SHP77 treated with DMSO at 0.1 percent for 48 hours (cell line): ENCODE measurements around the gene RAPGEF3.

Source experiments
- DNase-seq: peaks from one replicate; lab custom pipeline; 2025; lab: John Stamatoyannopoulos, UW

The RAPGEF3 gene

DNA sequence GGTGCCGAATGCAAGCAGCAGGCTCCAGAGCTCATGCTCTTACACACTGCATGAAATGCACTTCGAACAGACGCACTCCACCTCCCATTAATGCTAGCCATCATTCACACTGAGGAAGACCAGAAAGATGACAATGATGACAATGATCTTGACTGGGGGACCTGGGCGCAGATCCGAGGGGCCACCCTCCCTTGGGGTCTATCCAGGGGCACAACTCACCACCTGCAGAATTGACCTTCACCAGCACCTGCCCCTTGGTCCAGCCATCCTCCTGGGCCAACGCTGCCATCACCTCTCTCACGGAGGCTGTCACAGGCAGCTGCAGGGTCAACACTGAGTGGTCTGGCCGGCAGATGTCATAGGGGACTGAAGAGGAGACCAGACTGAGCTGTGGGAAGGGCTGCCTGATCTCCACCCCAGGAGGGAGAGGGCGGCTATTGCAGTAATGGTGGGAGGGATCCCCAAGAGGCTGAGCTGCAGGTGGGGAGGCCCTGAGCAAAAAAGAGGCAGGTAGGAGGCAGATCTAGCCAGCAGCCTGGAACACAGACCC is 15.3 kb downstream of the RAPGEF3 start:
- DNase-seq = no peak

DNA sequence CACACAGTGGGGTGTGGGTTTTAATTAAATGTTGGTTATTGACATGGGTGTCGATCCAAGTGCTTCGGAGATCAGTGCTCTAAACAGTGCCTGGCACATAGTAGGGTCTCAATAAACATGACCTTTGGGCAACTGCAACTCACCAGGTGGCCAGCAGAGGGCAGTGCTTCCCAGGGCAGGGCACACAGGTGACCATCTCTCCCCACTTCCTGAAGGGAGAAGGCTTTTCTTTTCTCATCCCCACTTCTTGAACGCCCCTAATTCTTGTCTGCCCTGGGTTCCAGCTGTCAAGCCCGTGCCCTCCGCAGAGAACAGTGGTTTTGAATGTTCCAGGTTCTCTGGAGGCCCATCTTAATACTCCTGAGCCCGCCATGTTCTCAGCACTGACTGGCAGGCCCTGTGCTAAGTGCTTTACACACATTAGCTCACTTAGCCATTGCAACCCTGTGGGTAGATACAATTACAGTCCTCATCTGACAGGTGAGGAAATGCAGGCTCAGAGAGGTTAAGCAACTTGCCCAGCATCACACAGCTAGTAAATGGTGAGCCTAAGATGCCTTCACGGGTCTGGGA is 16.3 kb downstream of the RAPGEF3 start:
- peak; percentile 37 for DNase-seq

DNA sequence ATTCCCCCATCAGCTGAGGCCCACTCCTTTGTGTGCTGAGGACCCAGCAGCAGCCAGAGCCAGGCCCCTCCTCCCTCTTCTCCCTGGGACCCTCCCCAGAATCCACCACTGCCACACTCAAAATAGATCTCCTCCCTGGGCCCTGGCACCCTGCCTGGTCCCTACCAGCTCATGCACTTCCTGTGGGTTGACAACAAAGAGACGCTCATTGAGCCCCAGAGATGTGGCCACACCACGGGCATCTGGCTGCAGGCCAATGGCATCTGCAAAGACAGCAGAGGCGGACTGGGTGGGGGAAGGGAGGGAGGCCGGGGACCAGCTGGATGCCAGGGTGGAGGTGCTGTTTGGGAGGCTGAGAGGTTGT is 17.4 kb downstream of the RAPGEF3 start:
- peak; percentile 86 for DNase-seq

DNA sequence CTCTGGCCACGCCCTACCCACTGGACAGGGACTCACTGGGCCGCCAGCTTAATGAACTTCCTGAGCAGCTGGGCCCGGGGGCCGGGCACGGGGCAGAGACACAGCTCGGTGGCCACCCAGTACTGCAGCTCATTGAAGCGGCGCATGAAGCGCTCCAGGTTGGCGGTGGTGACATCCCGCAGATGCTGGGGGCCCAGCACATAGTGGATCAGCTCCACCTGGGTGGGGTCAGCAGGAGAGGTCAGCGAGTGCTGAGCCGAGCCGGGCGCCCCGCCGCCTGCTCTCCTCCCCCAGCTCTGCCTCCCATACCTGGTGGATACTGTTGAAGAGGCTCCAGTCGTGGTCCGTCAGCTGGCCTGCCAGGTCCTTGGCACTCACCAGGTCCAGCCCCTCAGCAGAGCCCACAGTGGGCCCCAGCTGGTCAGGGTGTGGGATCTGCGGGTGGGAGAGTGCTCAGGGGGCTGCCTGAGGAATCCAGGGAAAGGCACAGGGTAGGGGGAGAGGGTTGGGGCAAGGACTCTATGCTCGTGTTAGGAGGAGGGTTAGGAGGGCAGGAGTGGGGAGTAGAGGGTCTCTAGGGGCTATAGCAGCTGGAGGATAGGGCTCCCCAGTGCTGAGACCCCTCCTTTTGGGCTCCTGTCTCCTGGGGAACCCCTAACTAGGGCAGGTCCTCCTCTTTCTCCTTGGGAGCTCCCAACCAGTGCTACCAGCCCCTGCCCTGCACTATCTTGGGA is 17.9 kb downstream of the RAPGEF3 start:
- no peak for DNase-seq

DNA sequence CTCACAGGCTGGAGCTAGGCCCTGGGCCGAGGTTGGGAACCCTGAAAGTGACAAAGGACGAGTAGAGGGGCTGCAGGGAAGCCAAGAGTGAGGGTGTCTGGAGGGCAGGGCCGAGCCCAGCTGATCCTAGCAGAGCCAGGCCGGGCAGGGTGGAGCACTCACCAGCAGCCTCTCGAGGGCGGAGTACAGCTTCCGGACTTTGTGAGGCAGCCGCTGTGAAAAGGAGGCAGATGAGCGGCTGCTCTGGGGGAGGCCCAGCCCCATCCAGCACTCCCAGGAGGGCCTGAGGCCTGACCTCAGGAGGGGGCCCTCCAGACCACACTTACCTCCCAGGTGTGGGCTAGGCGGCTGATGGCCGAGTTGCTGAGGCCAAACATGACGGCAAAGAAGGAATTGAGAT is 18.7 kb downstream of the RAPGEF3 start:
- DNase-seq = no peak

DNA sequence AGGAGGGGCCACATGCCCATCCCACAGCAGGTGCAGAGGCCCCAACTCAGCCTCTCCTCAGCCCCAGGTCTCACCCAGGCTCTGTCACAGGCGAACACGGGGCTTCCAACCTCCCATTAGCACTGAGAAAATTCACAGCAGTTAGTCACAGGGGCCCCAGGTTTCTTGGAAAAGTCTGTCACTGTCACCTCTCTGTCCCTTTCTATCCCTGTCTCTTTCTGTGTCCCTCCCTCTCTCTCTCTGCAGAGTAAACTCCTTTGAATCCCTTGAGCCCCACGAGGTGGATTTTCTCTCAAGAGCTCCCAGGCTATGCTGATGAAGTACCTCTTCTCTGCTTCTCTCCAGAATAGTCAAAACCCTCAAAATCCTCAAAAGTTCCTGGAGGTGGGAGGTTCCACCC is 19.4 kb downstream of the RAPGEF3 start:
- DNase-seq = no peak

DNA sequence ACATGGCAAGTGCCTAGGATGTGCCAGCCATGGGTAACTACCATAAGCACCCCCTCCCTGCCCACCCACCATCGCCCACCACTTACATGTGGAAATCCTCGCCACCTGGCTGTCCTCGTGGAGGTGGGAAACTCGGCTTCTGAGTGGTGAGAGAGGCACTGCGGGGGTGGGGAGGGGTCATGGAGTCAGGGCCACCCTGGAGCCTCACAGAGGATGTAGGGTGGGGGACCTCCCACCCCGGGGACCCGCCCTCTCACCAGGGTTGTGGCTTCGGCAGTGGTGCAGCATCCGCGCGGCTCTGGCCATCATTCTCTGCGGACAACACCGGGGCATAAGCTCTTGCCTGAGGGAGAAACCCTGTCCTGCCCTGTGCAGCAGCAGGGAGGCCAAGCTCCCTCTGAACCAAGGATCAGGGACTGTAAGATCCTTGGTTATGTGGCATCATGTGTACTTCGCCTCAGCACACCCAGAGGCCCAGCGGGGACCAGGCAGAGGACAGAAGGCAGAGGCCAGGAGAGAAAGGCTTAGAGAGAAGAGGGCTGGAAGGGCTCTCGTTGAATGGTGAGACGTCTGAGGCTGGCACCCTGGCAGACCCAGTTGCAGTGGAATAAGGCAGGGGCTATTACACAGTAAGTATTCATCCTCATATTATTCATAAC is 20.6 kb downstream of the RAPGEF3 start:
- no peak for DNase-seq

DNA sequence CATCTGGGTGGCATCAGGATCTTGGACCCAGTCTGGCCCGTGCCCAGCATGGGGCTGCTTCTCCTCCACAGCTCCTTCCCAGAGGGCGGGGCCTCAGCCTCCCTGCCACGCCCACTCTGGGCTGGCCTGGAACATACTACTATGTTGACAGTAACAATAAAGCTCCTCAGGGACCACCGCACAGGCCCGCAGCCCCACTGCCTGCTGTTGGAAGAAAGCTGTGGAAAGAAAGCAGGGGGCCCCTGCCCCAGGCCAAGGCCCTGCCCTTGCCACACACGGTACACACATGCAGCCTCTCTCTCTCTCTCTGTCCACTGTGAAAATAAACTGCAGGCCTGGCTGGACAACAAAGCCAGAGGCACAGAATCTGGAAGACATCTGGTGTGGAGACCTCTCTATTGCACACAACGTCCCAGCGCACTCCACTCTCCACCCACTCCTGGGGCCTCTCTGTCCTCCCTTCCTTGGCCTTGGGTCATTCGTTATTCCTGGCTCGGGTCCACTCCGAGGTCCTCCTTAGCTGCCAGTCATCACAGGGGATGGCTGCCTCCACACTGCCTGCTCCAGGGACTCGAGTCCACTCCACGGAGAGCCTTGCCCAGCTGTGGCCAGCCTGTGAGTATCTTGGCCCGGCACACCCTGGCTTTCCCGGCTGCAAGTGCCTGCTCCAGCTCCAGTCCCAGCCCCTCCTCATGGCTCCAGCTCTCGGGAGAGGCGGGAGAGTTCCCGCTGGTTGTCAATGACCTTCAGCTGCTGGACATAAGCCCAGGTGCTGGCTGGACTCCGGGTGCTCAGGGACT is 21.6 kb downstream of the RAPGEF3 start:
- DNase-seq = no peak

DNA sequence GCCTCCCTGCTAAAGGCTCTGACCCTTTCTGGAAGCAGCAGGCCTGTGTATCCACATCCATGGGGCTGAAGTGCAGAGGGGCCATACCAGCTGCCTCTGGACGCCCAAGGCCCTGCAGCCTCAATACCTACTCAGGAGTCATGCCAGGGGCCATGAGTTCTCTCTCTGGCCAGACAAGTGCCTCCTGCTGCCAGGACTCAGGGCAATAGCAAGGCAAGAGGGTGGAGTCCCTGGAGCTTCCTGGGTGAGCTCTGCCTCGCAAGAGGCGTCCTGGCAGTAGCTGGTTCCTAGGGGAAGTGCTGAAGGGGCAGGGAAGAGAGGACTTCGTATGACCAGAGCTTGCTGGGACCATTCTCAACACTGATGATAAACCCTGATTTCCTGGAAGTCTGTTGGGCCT is 22.5 kb downstream of the RAPGEF3 start:
- DNase-seq = no peak

DNA sequence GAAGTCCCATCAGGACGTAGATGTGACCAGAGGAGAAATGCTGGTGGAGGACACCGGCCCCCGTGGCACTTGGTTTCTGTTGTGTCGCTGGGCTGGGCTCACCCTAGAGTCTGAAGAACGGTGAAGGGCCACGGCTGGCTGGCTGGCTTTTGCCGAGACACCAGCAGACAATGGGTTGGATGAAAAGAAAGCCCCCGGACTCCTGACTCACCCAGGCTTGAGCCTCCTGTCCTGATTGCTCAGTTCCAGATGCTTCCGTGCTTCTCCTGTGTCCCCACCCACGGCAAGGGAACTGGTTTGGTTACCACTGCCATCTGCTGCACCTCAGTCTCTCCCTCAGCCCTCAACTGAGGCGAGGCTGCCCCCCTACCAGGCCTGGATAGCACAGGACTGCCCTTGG is 23.0 kb downstream of the RAPGEF3 start:
- DNase-seq = no peak

DNA sequence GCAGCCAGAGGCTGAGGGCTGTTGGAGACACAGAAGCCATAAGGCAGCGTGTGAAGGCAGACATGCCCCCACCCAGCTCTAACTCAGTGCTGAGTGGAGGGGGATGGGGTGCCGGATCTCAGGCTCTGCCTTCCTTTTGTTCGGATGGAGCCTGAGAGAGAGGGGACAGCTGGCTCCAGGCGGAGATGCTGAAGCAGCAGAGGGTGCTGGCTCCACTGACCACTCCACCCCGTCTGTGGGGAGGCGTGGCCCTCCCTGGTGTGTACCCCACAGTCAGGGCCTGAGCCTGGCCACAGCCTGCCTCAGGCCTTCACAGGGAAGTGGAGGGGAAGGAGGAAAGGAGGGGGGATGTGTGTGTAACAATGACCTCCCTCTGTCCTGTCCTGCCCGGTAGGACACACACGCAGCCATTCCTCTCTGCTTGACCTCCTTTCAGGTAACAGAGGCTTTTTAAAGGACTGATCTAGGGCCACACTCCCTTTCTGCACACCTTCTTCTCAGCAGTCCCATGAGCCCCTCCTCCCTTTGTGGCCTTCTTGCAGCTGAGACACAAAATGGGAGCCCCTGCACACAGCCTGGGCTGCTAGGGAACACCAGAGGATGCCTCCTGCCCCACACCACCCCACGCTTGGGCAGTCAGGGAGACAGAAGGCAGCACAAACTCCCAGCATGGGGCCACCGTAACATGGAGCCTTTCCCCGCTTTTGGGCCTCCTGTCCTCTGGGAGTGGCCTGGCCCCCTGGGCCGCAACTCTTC is 23.8 kb downstream of the RAPGEF3 start:
- DNase-seq = no peak

DNA sequence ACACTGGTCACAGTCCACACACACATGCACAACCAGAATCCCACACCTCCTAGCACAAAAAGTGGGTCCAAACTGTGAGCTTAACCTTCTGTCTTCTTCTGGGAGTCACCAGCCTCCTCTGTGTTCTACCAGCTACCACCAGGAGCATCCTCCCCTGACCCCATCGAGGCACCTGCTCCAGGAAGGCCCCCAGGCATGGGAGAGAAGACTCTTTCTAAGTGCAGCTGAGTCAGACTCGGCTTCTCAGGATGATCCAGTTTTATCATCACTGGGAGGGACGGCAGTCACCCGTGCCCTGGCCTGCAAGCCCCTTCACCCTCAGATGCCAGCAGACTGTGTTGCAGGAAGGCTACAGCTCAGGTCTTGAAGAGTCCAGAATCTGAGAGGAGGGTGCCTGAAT is 25.5 kb downstream of the RAPGEF3 start:
- no peak for DNase-seq

DNA sequence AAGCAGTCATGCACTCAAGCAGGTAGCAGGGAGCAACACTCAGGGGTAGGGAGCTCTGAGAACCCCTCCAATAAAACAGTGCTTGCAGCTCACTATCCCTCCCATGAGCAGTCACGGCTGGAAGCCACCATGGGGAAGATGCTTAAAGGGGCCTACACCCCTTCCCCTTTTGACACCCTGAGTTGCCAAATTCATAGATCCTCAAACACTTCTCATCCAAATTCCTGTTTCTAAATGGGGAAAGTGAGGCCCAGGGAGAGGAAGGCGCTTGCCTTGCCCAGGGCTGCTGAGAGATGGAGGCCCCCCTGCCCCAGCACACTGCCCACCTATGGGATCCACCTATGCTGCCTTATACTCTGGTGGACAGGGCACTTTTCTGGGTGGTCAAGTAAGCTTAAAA is 26.2 kb downstream of the RAPGEF3 start:
- DNase-seq = no peak

DNA sequence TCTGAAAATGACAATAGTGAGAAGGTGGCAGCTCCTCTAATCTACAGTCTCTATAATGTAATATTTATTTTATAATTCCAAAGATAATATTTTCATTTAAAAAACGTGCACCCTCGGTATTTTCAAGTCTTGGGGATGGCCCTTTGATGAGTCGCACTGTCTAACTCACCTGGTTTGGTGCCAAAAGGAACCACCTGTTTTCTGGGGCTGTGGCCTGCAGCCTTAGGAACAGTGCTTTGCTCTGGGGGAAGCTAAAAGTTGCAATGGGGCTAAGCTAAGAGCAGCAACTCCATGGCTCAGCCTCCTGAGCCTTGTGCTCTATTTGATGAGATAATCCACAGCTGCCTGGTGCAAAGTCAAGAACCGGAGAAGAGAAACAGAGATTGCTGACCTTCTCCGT is 27.0 kb downstream of the RAPGEF3 start:
- DNase-seq = no peak

DNA sequence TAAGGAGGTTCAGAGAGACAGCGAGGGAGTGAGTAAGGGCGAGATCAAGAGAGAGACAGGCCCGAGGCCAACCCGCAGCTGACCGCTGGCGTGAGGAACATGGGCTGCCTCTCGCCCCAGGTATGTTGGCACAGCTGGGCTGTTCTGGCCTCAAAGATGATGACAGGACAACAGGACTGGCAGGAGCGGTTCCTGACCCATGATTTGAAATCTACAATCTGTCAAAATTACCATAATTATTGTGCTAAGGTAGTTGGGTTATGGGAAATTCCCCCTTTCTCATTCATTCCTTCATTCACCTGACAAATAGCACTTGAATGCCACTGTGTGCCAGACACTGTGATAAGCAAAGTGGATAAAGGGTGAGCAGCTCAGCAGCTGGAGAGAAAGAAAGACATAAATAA is 28.3 kb downstream of the RAPGEF3 start:
- peak; percentile 72 for DNase-seq

DNA sequence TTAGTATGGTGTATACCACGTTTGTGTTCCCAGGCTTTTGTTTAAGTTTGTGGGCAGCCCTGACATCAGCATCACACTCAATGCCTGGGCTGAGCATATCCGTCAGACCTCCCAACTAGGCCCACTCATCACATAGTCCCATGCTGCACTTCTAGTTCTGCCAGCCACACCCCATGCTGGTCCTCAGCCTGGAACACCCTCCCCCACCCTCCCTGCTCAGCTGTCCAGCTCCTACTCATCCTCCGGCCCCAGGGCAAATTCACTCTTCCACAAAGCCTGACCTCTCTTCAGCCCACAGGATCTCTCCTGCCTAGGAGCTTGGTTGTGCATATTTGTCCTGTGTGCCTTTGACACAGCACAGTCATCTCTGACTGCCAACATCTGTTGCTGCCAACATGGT is 29.4 kb downstream of the RAPGEF3 start:
- no peak for DNase-seq

DNA sequence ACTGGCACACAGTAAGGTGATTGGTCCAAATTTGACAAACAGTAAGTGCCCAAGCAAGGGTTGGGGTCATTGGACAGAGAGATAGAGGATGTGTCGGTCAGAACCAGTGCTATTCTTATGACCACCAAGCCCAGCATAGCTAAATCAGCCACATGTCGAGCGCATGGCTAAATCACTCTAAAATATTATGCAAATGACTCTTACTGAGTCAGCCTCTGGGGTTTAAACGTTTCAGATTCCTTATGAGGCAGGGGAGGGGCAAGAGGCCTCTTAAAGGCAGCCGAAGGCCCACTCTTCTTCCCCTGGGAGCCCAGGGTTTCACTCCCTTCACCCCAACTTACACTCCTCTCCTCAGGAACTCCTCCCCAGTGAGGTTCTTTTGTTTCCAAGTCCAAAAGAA is 32.8 kb downstream of the RAPGEF3 start:
- DNase-seq = no peak

DNA sequence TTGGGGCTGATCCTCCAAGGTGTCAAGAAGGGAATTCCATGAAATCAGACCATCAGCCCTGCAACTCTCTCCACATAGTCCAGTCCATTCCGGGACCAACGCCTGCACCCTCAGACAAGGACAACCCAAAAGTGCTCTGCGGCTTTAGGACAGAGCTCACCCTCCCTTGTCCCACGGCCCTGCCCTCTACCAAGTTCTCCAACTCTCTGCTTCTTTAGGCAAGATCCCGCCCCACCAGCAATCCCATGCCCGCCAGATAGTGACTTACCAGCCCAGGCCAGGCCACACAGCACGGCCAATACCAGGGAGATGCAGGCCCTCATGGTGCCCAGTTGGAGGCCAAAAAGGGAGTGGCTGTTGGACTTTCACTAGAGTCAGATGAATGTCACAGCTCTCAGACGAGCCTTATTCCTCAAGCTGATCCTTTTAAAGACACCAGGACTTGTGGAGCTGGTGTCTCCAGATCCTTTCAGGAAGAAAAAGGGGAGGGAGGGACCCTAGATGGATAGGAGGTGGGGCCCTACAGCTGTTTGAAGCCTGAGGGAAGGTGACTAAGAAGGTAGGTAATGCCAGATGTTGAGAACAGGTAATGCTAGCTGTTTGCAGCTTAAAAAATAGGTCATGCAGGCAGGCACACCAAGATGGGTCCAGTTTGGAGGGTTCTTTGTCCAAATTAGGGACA is 33.4 kb downstream of the RAPGEF3 start, which contains the start of gene ENDOU:
ENDOU (minus strand) TSS at position 400 of the 682 bp plus-strand sequence; CDS start at position 323, 77 bp downstream.
- no peak for DNase-seq

DNA sequence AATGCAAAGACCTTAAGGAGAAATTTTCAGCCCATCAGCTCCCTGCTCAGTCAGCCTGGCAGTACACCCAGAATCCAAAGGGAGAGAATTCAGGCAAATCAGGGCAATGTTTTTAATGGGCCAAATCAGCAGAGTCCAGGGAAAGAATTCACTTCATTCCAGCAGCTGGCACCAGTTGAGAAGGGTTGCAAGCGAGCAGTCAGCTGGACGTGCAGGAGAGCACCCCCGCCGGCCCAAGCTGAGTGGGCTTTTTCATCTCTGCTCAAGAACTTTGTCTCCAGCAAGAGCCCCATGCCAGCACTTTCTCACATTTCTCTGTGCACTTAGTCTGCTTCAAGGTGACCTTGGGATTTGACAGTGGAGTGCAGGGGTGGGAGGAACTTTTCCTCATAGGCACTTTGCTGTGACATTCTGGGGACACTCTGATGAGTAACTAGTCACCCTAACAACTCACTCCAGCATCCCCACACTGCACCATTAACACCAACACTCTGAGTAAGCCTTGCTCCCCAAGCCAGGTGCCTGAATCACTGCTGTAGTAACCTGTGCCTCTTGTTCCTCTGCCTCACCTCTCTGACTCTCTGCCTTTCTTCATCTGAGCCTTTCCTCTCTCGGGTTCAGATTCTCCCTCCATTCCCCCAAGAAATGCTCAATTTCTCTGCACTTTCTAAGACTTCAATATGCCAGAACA is 35.6 kb downstream of the RAPGEF3 start:
- no peak for DNase-seq

DNA sequence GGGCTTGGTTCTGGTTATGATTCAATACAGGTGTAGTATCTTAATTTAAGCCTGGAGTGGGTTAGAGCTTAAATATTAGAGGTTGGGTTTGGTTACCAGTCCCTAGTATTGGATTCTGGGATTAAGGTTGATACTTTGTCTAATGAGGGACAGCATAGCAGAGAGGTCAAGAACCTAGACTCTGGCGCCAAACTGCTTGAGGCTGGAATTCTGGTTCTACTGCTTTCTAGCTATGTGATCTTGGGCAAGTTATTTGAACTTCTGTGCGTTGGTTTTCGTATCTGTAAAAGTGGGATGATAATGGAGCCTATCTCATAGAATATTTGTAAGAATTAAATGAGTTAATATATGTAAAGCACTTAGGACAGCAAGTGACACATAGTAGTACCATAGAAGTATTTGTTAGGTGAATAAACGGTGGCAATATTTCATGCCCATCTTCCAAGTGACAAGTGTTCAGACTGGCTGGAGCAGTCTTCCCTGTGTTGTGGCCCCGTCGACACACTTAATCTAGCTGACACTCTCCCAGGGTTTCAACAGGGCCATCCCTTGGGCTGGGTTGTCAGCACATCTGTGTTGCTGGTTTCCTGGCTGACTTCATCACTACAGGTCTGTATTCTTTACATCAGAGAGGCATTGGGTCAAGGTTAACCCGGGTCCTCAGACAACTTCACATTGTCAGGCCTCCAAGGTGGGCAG is 36.4 kb downstream of the RAPGEF3 start:
- DNase-seq = no peak
